GM12873 (cell line): ENCODE data around the gene HMBS.

Experiments
- TF ChIP-seq, protein P1 (sequence below): IDR thresholded peaks from 2 replicates; pipeline ENCODE4 v1.5.1; 2012; ENCODE audit warnings: low read depth, mild to moderate bottlenecking, moderate library complexity, low read length, control low read depth; ENCODE audit not compliant: insufficient read depth; ENCODE audit errors: missing control alignments

Gene HMBS

GRCh38 chr11:119114351-119114750, 29.7 kb downstream of the HMBS start:
- TF ChIP-seq, protein P1, sequence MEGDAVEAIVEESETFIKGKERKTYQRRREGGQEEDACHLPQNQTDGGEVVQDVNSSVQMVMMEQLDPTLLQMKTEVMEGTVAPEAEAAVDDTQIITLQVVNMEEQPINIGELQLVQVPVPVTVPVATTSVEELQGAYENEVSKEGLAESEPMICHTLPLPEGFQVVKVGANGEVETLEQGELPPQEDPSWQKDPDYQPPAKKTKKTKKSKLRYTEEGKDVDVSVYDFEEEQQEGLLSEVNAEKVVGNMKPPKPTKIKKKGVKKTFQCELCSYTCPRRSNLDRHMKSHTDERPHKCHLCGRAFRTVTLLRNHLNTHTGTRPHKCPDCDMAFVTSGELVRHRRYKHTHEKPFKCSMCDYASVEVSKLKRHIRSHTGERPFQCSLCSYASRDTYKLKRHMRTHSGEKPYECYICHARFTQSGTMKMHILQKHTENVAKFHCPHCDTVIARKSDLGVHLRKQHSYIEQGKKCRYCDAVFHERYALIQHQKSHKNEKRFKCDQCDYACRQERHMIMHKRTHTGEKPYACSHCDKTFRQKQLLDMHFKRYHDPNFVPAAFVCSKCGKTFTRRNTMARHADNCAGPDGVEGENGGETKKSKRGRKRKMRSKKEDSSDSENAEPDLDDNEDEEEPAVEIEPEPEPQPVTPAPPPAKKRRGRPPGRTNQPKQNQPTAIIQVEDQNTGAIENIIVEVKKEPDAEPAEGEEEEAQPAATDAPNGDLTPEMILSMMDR, result no peak

- TF ChIP-seq, protein P1, result no peak
These were observed 31.0 kb downstream of the HMBS start for GRCh38 chr11:119115484-119116234.

- TF ChIP-seq, protein P1, result no peak
These were observed 31.5 kb downstream of the HMBS start for GRCh38 chr11:119116235-119116594.

GRCh38 chr11:119116601-119117000, 31.9 kb downstream of the HMBS start:
- TF ChIP-seq, protein P1, result no peak

DNA sequence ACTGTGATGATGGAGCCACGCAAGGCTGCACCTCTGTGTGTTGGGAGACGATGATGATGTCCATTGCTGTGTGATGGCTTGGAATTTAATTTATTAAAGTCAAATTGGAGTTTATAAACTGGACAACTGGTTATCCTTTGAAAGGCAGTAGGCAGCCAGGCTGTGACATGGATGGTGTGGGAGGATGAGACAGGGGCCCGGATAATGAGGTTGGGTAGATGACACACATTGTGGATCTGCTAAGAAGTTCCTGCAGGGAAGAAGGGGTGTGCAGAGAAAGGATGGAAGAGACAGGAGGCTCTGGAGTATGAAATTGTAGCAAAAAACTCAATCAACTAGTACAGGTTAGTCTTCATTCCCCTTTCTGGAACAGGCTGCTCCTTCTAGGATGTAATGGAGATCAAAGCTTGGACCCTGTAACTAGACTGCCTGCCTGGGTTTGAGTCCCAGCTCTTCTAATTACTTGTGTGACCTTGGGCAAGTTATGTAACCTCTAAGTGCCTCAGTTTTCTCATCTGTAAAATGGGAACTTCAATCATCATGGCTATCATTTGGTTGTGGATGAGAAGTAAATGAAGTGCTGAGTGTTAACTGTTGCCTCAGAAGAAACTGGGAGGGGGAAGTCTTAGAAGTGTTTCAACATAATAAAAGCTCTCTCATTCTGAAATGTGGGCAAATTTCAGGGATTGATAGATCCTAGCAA, 32.5 kb downstream of the HMBS start:
- TF ChIP-seq, protein P1, result no peak

GRCh38 chr11:119118227-119118626, 33.5 kb downstream of the HMBS start:
- TF ChIP-seq, protein P1, result no peak

DNA sequence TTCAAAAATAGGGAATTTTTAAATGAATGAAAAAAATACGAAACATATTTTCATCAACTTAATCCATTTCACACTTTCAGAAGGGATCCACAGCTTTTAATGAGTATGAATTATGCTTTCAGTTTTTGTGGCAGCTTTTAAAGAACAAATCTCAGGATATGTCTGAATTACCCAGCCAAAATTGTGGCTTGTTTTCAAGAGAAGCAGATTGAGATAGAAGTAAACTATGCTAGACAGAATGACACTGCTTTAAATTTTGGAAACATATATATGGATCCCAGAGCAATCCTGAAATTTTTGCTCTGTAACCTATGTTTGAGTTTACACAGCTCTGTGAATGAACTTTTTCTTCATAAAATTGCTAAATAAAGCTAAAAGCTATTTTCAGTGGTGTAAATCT, 34.3 kb downstream of the HMBS start:
- TF ChIP-seq, protein P1, result no peak
